GM21367 (cell line): ENCODE results near the gene HLA-DRA.

Experiments used
- ATAC-seq: cut with Tn5 transposase; IDR thresholded peaks from one replicate; pipeline ENCODE4 v1.9.1; 2021; ENCODE audit not compliant: unreplicated experiment

HLA-DRA gene

DNA sequence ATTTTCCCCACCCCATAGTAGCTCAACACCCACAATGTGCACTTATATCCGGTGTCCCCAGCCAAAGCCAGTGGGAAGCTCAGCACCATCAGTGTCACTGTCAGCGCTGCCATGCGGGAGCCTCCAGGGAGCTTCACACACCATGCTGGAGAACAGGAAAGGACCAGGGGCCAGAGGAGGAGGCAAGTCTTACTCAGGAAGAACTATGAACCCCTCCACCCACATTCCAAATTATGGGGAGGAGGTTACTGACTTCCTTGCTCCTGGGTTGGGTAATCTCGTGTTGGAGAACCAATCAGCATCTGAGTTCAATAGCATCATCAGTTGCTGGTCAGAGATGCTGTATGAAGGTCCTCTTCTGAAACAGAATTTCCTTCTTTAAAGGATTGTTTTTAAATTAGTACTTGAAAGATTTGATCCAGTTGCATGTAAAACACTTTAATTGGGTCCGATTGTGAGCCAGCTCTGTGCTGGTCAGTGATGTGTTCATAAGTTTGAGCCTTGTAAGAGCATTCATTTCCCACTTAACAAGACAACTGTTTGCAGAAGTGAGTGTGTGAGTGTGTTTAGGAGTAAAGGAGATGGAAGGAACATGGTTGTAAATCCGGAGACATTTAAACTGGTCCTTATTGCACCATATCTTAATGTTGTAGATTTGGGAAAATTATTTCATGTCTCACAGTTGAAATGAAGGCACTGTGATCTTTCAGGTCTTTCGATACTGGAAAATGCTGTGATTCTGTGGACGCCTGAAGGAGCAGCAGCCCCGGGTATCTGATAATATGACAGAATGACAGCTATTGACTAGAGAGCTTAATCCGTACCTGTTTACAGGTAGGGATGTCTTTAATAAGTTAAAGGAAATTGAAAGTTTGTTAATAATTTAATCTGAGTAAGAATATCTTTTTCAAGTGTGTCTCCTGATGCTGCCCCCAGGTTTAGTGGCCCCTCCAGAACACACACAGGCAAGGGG lies 34.0 kb downstream of the HLA-DRA start:
- peak; percentile 92 for ATAC-seq

DNA sequence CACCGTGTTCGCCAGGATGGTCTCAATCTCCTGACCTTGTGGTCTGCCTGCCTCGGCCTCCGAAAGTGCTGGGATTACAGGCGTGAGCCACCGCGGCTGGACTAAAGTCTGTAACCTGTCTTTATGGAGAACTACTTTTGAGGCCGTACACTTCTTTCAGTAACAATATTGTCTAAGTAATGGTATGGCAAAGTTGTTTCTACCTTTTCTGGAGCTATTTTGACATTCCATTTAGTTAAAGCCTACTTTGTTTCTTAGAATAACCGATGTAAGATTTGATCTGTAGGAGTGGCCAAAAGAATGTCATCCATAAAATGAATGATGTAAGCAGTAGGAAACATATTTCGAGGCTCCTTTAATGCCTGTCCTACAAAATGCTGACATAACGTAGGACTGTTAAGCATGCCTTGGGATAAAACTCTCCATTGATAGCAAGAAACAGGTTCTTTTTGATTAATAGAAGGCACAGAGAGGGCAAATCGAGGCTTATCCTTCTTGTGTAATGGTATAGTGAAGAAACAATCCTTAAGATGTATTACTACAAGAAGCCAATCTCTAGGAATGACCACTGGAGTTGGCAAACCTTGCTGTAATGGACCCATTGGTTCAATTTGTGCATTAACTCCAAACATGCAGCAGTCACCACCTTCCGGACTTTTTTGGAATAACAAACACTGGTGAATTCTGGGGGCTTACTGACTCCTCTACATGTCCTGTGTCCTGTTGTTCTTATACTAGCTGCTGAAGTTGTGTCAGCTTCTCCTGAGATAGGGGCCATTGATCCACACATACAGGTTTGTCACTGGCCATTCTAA lies 35.9 kb downstream of the HLA-DRA start:
- no peak for ATAC-seq

DNA sequence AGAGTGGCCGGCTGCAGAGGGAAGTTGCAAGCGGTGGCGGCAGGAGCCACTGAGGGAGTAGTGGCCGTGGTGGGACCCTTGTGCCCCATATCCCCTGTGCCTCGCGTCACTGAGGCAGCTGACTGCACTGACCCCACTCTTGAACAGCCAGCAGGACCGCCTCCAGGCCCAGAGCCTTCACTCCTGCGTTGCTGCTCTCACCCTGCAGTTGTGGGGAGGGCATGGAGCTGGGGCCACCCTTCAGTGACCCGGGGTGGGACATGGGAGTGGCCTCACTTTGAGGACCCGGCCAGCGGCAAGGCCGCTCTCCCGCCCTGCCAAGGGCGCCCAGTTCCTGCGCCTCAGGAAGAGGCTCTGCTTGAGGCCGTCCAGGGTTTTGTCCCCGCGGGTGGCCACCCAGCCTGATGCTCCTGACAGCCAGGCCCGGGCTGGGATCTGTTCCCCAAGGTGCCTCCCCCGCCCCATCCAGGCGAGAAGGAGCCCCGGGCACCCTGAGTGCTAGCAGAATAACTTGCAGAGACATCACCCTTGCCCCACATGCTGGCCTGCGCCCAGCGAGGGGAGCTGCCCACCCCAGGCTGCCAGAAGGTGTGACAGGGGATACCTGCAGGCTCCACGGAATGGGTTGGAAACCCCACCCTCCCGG lies 44.4 kb downstream of the HLA-DRA start:
- ATAC-seq, result no peak

DNA sequence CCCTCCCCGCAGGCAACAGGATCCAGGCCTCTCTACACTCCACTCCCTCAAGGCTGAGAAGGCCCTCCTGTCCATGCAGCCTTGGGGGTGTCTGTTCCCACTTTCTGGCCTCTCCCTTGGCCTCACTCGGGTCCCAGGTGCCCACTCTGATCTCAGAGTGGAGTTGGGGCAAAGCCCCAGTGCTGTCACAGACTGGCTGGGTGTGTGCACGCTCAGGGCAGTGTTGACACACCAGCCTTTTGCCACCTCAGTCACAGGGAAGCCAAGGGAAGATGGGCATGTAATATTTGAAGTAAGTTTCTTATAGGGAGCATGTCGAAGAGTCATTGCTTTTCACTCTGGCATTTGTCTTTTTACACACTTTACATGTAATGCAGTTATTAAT lies 44.9 kb downstream of the HLA-DRA start:
- ATAC-seq, result no peak

DNA sequence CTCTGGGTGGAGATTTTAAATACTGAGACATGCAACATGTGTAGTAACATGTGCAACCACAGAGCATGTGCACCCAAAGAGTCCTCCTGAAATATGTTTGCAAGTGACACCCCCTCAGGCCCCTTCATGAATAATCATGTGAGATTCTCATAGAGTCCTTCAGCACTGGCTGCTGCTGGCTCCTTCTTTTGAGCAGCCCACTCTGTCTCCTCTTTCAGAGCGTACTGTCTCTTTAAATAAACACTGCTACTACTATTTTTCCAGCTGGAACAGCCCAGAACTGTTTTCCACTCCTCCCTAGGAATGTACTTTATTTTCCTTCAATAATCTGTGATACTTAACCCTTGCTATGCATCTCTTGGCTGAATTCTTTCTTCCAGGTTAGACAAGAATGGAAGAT lies 48.4 kb downstream of the HLA-DRA start:
- no peak for ATAC-seq

DNA sequence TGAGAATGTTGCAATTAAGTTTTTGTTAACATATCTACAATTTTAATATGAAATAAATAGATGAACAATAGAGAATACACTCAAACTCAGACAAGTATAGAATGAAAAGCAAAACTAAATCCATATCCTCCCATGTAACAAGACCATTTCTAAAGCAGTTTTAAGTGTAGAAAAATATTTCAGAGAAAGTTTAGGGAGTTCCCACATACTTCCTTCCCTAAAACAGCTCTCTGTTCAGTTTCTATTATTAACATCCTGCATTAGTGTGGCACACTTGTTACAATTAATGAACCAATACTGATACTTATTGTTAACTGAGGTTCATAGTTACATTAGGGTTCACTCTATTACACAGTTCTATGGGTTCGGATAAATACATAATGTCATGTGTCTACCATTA lies 52.0 kb downstream of the HLA-DRA start:
- ATAC-seq, result no peak

DNA sequence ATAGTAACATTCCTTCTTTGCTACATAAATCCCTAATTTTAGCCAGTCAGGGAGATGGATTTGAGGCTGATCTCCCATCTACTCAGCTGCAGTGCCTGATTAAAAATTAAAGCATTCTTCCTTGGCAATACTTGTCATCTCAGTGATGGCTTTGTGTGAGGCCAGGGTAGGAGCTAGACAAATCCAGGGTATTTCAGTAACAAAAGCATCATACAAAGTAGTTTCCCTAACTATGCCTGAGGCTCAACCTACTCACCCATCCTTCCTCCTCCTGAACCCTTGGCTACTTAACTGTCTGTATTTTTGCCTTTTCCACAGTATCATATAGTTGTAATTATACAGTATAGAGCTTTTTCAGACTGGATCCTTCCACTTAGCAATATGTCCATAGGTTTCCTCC lies 52.7 kb downstream of the HLA-DRA start:
- no peak for ATAC-seq
